Activated effector memory CD4-positive, alpha-beta T cell treated with Interleukin-2 at 50 U/mL for 16 hours (primary cell): ENCODE results near the gene YLPM1.

Experiments
- DNase-seq: peaks from one replicate; pipeline ENCODE4 v3.0.0-alpha.2; 2020

The YLPM1 gene

GRCh38 chr14:74792249-74793039 is 29.3 kb downstream of the YLPM1 start:
- no peak for DNase-seq

- no peak for DNase-seq
These were observed 30.5 kb downstream of the YLPM1 start for GRCh38 chr14:74793506-74794155.

GRCh38 chr14:74794947-74795346 is 31.8 kb downstream of the YLPM1 start:
- no peak for DNase-seq

GRCh38 chr14:74799765-74800164 is 36.6 kb downstream of the YLPM1 start:
- DNase-seq = no peak

GRCh38 chr14:74800780-74801179 is 37.7 kb downstream of the YLPM1 start:
- no peak for DNase-seq

- DNase-seq = no peak
These were observed 38.3 kb downstream of the YLPM1 start for GRCh38 chr14:74801396-74801795.

- no peak for DNase-seq
These were observed 41.2 kb downstream of the YLPM1 start for GRCh38 chr14:74804219-74804825.

- DNase-seq = no peak
These were observed 44.9 kb downstream of the YLPM1 start for GRCh38 chr14:74807853-74808545.

GRCh38 chr14:74816124-74816523 is 53.0 kb downstream of the YLPM1 start:
- DNase-seq = no peak

GRCh38 chr14:74820288-74820687 is 57.2 kb downstream of the YLPM1 start:
- DNase-seq = no peak

- no peak for DNase-seq
These were observed 58.3 kb downstream of the YLPM1 start for GRCh38 chr14:74821267-74821915.

GRCh38 chr14:74824997-74825396 is 61.9 kb downstream of the YLPM1 start:
- no peak for DNase-seq

- DNase-seq = no peak
These were observed 63.5 kb downstream of the YLPM1 start for GRCh38 chr14:74826574-74826973.

- DNase-seq = no peak
These were observed 66.1 kb downstream of the YLPM1 start for GRCh38 chr14:74829251-74829650.

- no peak for DNase-seq
These were observed 69.7 kb downstream of the YLPM1 start for GRCh38 chr14:74832849-74833248.

- no peak for DNase-seq
These were observed 71.7 kb downstream of the YLPM1 start for GRCh38 chr14:74834692-74835392.

GRCh38 chr14:74835645-74836250 is 72.6 kb downstream of the YLPM1 start:
- DNase-seq = no peak

- DNase-seq = no peak
These were observed 73.3 kb downstream of the YLPM1 start for GRCh38 chr14:74836251-74836960.

- DNase-seq = no peak
These were observed 75.0 kb downstream of the YLPM1 start for GRCh38 chr14:74838166-74838565.

GRCh38 chr14:74840603-74841030 is 77.5 kb downstream of the YLPM1 start:
- DNase-seq = no peak
